CD4-positive, CD25-positive, alpha-beta regulatory T cell (primary cell): ENCODE results near the gene FOXB1. TPM values are rescaled to one million over a fixed set of nuclear protein-coding genes. Genes with fewer than 3 reads are reported as not detected.

Experiments used
- ATAC-seq, 2 donors: fragments of 150-1000 bp; cut with Tn5 transposase; one replicate each; pipeline ENCODE4 v1.10.0; 2021; ENCODE audit warnings: low read depth in 2 of 2, moderate number of reproducible peaks in 2 of 2, moderate library complexity in 1 of 2
- DNase-seq, 3 donors: peaks; one replicate each; pipeline versions ENCODE4 v3.0.0 to v3.0.0-alpha.2; 2012 to 2022; ENCODE audit warnings: mixed read lengths in 1 of 3
- H3K27ac ChIP-seq: one replicate; pipeline ENCODE4 v1.7.0; 2013; ENCODE audit warnings: mild to moderate bottlenecking, low read length; ENCODE audit not compliant: insufficient read depth, poor library complexity, severe bottlenecking
- H3K27me3 ChIP-seq: one replicate; pipeline ENCODE4 v1.7.0; 2013; ENCODE audit warnings: low read length; ENCODE audit not compliant: control insufficient read depth, insufficient read depth
- H3K36me3 ChIP-seq: one replicate; pipeline ENCODE4 v1.7.0; 2013; ENCODE audit warnings: mild to moderate bottlenecking, low read length, moderate library complexity; ENCODE audit not compliant: control insufficient read depth, insufficient read depth
- H3K4me1 ChIP-seq: 2 replicates; pipeline ENCODE4 v1.7.0; 2013; ENCODE audit warnings: mild to moderate bottlenecking, low read length; ENCODE audit not compliant: insufficient read depth, control insufficient read depth, poor library complexity, severe bottlenecking
- H3K4me3 ChIP-seq: one replicate; pipeline ENCODE4 v1.7.0; 2013; ENCODE audit warnings: low read depth, mild to moderate bottlenecking, low read length, moderate library complexity
- H3K9me3 ChIP-seq, 2 experiments: 1 replicate in 1 of 2; 2 replicates in 1 of 2; pipeline ENCODE4 v1.7.0; 2013; ENCODE audit warnings: low read length in 2 of 2, mild to moderate bottlenecking in 1 of 2, moderate library complexity in 1 of 2; ENCODE audit not compliant: control insufficient read depth in 2 of 2
- H3K27ac Mint-ChIP-seq, 3 donors: one replicate each; pipeline ENCODE4 v1.8.0; 2020 to 2022; ENCODE audit warnings: mild to moderate bottlenecking in 3 of 3, mixed read lengths in 3 of 3, moderate library complexity in 2 of 3
- H3K27me3 Mint-ChIP-seq: one replicate; pipeline ENCODE4 v1.8.0; 2022; ENCODE audit warnings: mild to moderate bottlenecking, mixed read lengths
- H3K36me3 Mint-ChIP-seq: one replicate; pipeline ENCODE4 v1.8.0; 2020; ENCODE audit warnings: mixed read lengths
- H3K4me1 Mint-ChIP-seq, 4 donors: one replicate each; pipeline ENCODE4 v1.8.0; 2020 to 2022; ENCODE audit warnings: mixed read lengths in 4 of 4, mild to moderate bottlenecking in 1 of 4
- H3K4me3 Mint-ChIP-seq, 4 donors: one replicate each; pipeline ENCODE4 v1.8.0; 2020 to 2022; ENCODE audit warnings: mild to moderate bottlenecking in 4 of 4, mixed read lengths in 4 of 4, moderate library complexity in 3 of 4
- H3K9me3 Mint-ChIP-seq, 7 donors: one replicate each; pipeline ENCODE4 v1.8.0; 2020 to 2022; ENCODE audit warnings: mixed read lengths in 7 of 7, mild to moderate bottlenecking in 3 of 7, moderate library complexity in 2 of 7
- polyA plus RNA-seq, 4 donors: library from polyadenylated mRNA; unstranded; fragments of 300-500 nt; fragmentation: Illumina TruSeq; gene quantifications; one replicate each; pipeline ENCODE4 v1.2.3, GENCODE V29; 2021
- total RNA-seq: library from RNA; stranded (reverse); gene quantifications from one replicate; pipeline ENCODE4 v1.2.3, GENCODE V29; 2022

FOXB1 gene
- total and polyA plus RNA-seq, 5 donors from 2014 or later: 0.46 to 4.0 (median 1.2) TPM

DNA sequence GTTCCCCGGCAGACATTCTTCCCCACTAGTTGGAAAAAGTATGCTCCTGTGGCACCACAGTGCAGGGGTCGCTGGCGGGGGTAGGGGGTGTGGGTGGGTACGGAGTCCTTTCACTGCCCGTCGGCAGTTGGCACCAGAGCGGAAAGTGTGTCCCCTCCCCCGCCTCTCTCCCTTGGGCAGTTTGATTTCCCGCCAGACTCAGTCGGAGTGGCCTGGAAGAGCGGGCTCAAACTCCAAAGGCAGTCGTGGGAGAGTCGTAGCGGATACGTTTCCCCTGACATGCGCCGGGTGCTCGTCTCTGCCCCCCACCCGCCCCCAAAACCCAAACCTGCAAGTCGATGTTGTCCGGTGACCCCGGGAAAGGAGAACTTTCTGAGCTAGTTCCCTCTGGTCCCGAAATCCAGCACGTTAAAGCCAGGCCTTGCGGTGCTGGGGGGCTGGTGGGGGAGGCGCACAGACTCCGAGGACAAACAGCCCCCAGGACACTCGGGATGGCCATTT lies 4.4 kb upstream of the FOXB1 start:
- no peak overlapping the region for H3K4me3 ChIP-seq

DNA sequence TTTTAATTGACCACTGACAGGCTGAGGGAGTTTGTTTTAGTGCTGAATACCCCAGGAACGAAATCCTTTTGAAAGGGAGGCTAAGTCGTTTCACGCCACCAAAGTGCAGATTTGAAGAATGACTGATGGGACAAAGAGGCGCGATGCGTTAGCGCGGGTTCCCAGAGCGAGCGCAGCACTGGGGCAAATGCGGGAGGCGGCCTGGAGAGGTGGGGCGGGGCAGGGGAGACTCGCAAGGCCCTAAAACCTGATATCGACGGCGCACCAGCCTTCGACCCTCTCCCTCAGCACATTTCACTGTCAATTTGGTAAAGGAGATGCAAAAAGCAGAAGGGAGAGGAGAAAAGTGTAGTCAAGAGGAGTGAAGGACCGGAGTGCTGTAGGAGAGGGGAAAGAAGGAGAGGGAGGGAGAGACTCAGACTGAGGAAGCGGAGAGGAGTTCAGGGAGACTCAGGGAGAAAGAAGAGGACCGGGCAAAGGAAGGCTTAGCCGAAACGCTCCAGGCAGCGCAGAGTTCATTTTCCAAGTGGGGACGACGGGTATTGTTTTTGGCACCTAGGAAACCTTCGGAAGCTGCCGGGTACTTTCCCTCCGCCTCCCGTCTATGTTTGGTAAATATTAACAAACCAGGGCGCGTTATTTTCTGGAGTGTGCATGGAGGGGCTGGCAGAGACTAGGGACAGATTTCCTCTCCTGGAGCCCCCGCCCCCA lies 3.8 kb upstream of the FOXB1 start:
- no peak overlapping the region for H3K4me3 ChIP-seq
- H3K4me1 ChIP-seq: peaks cover 55% of the 10 kb centered on the region
- Mint-ChIP-seq H3K36me3 (no peaks in the 10 kb centered on the region), H3K4me1 (peaks cover 23 to 81% (median 50%) of the 10 kb centered on the region in 4 donors), H3K9me3 (peaks cover 0 to 19% (median 4%) of the 10 kb centered on the region in 7 donors), H3K27ac (peak overlapping the region in 2 of 3 donors; percentile 26 to 74), H3K4me3 (peak overlapping the region in 3 of 4 donors; percentile 46 to 95 (median 69)), H3K27me3 (peaks cover 99% of the 10 kb centered on the region)
- DNase-seq: peak in 1 of 3 donors; percentile 10
- peaks cover 77% of the 10 kb centered on the region for H3K27me3 ChIP-seq
- no peaks in the 10 kb centered on the region for H3K36me3 ChIP-seq
- H3K9me3 ChIP-seq: peaks cover 14 to 29% of the 10 kb centered on the region in 2 experiments
- H3K27ac ChIP-seq: no peak overlapping the region
- no peak for ATAC-seq

More for the DNA sequence above, 4.4 kb upstream of the FOXB1 start:
- Histone ChIP-seq H3K9me3 (peaks cover 14 to 29% of the 10 kb centered on the region in 2 experiments), H3K27ac (no peak overlapping the region), H3K4me1 (peaks cover 55% of the 10 kb centered on the region), H3K36me3 (no peaks in the 10 kb centered on the region), H3K27me3 (peaks cover 81% of the 10 kb centered on the region)
- H3K27ac Mint-ChIP-seq: peak overlapping the region in 1 of 3 donors; percentile 26
- DNase-seq (no peak), ATAC-seq (no peak)
- H3K27me3 Mint-ChIP-seq: peaks cover 99% of the 10 kb centered on the region
- peaks cover 23 to 78% (median 49%) of the 10 kb centered on the region in 4 donors for H3K4me1 Mint-ChIP-seq
- peaks cover 0 to 20% (median 4%) of the 10 kb centered on the region in 7 donors for H3K9me3 Mint-ChIP-seq
- H3K4me3 Mint-ChIP-seq: peak overlapping the region in 3 of 4 donors; percentile 43 to 95 (median 44)
- H3K36me3 Mint-ChIP-seq: no peaks in the 10 kb centered on the region

DNA sequence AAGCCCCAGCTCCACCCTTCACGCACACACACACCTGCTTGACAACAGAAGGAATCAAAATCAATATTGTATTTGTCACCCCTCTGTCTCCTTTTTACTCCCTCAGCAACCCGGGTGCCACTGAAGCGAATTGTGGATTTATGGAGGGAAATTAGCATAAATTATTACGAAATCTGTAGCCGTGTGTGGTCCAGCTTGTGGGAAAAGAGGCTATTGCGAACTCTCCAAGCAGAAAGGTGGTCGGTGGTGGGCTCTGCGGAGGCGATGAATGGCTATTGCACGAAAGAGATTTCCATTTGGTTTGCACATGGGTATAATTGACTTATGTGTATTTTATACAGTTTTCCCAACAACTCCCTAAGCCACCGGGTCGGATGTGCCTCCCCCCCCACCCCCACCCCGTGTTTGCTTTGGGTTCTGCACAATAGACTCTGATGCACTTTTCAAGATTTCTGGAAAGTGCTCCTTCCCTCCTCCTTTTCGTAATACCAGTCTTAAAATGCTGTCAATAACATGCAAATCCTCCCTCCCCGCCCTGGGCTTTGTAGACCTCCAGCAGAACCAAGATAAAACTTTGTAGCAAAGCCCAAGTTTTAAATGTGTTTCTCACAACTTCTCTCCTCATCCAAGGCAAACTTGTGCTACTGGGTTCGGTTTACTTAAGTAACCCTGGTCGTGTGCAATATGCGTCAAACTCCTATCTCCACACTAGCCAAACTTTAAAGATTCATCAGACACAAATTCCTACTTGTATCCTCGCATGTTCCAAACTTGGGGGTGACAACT lies 3.1 kb upstream of the FOXB1 start:
- Mint-ChIP-seq H3K27me3 (peaks cover 99% of the 10 kb centered on the region), H3K4me3 (peak overlapping the region; percentile 39 to 95 (median 70)), H3K27ac (peak overlapping the region in 2 of 3 donors; percentile 26 to 88), H3K36me3 (no peaks in the 10 kb centered on the region), H3K4me1 (peaks cover 23 to 81% (median 52%) of the 10 kb centered on the region in 4 donors), H3K9me3 (peaks cover 0 to 22% (median 4%) of the 10 kb centered on the region in 7 donors)
- ATAC-seq: no peak
- Histone ChIP-seq H3K27me3 (peaks cover 70% of the 10 kb centered on the region), H3K36me3 (no peaks in the 10 kb centered on the region), H3K4me3 (no peak overlapping the region), H3K4me1 (peaks cover 55% of the 10 kb centered on the region), H3K27ac (no peak overlapping the region), H3K9me3 (peaks cover 14 to 25% of the 10 kb centered on the region in 2 experiments)
- DNase-seq: peak in 1 of 3 donors; percentile 15

DNA sequence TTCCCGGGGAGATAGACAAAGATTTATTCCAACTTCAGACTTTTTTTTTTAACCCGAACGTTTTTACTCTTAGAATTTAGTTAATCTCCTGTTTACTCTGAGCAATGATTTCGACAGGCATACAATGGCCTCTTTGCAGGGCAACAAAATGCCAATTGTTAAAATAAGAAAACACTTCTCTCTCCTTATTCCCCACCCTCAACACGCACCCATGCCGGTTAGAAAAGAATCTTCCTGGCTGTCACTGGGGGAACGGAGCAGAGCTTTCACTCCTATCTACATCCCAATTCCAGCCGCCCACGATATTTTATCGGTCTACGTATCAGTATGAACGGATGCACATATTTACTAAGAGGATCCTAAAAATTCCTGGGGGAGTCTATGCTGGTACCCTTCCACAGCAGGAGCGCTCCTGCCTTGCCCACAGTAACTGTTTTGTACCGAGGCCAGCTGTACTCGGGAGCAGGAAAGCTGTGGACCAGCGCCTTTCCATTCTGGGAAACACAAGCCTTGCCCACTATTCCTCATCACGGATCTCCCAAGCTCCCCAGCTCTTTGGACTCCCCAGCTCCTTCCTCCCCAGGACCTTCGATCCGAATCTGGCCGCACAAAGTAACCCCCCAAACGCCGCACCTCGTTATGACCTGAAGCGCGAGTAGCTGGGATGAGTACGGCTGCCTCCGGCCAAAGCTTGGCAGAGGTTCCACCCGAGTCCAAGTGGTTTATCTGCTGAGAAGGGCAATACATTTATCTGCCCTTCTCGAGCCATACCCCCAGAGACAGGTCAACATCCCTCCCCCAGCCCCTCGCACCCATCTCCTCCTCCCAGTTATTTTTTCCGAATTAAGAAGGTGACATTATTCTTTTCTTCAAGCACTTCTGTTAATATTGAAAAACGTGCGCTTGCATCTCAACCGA lies 2.2 kb upstream of the FOXB1 start:
- Mint-ChIP-seq H3K4me1 (peaks cover 24 to 82% (median 55%) of the 10 kb centered on the region in 4 donors), H3K9me3 (peaks cover 0 to 23% (median 4%) of the 10 kb centered on the region in 7 donors)
- DNase-seq: no peak

DNA sequence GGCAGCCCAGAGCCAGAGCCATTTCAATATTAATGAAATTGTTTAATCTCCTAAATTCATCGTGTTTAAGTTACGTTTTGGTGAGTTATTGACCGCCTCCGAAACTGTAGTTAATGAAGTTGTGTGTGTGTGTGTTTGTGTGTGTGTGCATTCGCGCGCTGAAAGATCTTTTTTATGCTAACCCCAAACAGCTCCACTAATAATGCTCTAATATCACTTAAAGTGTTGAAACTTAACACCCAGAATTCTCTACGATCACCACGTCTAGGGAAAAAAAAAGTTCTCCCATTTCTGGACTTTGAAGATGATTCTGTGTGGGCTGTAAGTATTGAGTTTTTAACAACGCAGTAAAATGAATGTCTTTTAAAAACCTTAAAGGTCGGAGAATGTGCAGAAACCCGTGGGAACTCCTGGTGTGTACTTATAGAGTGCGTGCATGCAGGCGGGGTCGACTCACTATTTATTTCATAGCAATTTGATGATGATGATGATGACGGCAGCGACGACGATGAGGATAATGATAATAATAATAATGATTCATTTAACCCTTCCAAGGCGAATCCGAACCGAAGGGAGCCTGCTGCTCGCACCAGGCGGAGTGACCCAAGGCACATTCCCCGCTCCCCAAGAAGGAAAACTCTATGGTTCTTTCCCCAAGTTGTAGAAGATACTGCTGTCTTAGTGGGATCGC lies 1.4 kb upstream of the FOXB1 start:
- H3K27ac ChIP-seq: no peak overlapping the region
- no peaks in the 10 kb centered on the region for H3K36me3 Mint-ChIP-seq
- peaks cover 19 to 78% (median 51%) of the 10 kb centered on the region in 4 donors for H3K4me1 Mint-ChIP-seq
- H3K9me3 Mint-ChIP-seq: peaks cover 0 to 23% (median 4%) of the 10 kb centered on the region in 7 donors
- H3K27ac Mint-ChIP-seq: peak overlapping the region; percentile 32 to 89 (median 64)
- peaks cover 14 to 24% of the 10 kb centered on the region in 2 experiments for H3K9me3 ChIP-seq
- DNase-seq: peak in 1 of 3 donors; percentile 5
- peak overlapping the region; percentile 55 to 95 (median 80) for H3K4me3 Mint-ChIP-seq
- H3K36me3 ChIP-seq: no peaks in the 10 kb centered on the region
- H3K4me1 ChIP-seq: peaks cover 53% of the 10 kb centered on the region
- H3K27me3 ChIP-seq: peaks cover 72% of the 10 kb centered on the region
- no peak overlapping the region for H3K4me3 ChIP-seq
- peaks cover 97% of the 10 kb centered on the region for H3K27me3 Mint-ChIP-seq
- ATAC-seq: no peak

More for the DNA sequence above, 2.2 kb upstream of the FOXB1 start:
- peaks cover 55% of the 10 kb centered on the region for H3K4me1 ChIP-seq
- no peaks in the 10 kb centered on the region for H3K36me3 ChIP-seq
- no peak for ATAC-seq
- H3K4me3 ChIP-seq: no peak overlapping the region
- peaks cover 14 to 24% of the 10 kb centered on the region in 2 experiments for H3K9me3 ChIP-seq
- H3K4me3 Mint-ChIP-seq: peak overlapping the region; percentile 55 to 95 (median 80)
- peaks cover 68% of the 10 kb centered on the region for H3K27me3 ChIP-seq
- no peaks in the 10 kb centered on the region for H3K36me3 Mint-ChIP-seq
- H3K27ac Mint-ChIP-seq: peak overlapping the region; percentile 32 to 89 (median 64)
- peaks cover 99% of the 10 kb centered on the region for H3K27me3 Mint-ChIP-seq
- H3K27ac ChIP-seq: no peak overlapping the region

DNA sequence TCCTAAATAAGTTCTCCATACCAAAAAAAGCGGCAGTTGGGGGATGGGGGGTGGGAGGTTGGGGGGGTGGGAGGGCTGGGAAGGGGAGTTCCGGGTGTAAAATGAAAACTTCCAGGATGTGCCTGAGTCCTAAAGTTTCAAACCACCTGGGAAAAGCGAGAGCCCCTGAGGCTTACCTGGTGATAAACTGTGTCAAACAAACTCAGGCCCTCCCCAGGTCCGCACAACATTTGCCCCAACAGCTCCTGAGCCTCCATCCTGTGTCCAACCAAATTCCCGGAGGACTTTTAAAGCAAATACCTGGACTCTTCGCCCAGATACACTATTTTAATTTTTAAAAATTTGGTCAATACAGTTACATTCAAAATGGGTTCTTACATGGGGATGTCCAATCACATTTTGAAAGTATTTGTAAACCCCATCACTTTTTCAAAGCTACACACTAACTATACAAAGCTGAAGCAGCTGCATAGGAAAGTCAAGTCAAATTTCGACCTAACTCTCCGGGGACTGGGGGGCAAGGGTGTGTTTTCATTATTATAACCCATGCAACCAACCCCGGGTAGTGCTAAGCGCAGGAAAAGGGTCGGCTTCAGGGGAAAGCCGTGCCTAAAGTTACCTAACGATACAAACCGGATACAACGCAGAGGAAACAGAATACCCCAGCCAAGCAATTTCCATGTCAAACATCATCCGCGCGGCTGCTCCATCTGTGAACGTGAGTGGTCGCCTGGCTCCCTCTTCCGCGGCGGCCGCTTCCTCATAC lies 685 bp upstream of the FOXB1 start:
- H3K9me3 ChIP-seq: peaks cover 14 to 24% of the 10 kb centered on the region in 2 experiments
- H3K4me3 Mint-ChIP-seq: peak overlapping the region; percentile 79 to 95 (median 94)
- H3K27me3 Mint-ChIP-seq: peaks cover 97% of the 10 kb centered on the region
- H3K4me3 ChIP-seq: no peak overlapping the region
- peak overlapping the region in 2 of 3 donors; percentile 52 to 60 for H3K27ac Mint-ChIP-seq
- no peaks in the 10 kb centered on the region for H3K36me3 ChIP-seq
- H3K27me3 ChIP-seq: peaks cover 72% of the 10 kb centered on the region
- H3K36me3 Mint-ChIP-seq: no peaks in the 10 kb centered on the region
- peaks cover 21 to 73% (median 46%) of the 10 kb centered on the region in 4 donors for H3K4me1 Mint-ChIP-seq
- H3K27ac ChIP-seq: no peak overlapping the region
- DNase-seq (peak in 2 of 3 donors; percentile 34 to 35), ATAC-seq (no peak)
- H3K9me3 Mint-ChIP-seq: peaks cover 0 to 23% (median 4%) of the 10 kb centered on the region in 7 donors
- peaks cover 53% of the 10 kb centered on the region for H3K4me1 ChIP-seq
